Inflammatory macrophage treated with lipopolysaccharide for 1 hour (primary cell): ENCODE data around the gene CRIP3.

Experiments used
- DNase-seq, 2 donors: peaks; one replicate each; pipeline ENCODE4 v3.0.0-alpha.2; 2020 to 2022

The CRIP3 gene

DNA sequence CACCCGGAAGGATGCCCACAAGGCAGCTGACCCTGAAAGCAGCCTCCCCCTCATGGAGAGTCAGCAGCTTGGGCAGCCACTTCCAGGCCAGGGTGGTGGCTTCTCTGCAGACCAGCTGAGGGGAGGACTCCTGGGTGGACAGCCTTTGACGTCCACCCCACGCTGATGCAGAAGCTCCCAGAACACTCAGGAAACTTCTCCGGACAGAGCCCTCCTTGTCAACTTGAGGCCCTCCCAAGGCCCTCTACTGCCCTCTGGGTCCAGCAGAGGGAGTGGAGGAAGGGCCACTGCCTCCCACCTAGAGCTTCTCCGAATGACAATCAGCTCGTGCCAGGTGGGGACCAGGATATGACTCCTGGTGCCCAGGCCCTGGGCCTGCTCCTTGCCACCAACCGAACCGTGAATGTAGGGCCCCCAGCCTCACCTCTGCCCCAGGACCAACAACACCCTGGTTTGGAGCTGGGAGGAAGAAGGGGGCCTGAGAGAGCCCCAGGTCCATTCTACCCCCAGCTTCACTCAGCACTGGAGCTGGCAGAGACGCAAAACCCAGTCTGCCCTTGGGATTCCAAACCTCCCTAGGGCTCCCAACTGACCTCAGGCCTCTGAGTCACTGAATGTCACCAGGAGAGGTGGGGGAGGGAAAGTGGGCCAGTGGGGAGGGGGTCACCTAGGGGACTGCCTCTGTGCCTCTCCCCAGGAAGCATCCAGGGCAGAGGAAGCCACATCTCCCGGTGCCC is 21.5 kb downstream of the CRIP3 start:
- no peak for DNase-seq

DNA sequence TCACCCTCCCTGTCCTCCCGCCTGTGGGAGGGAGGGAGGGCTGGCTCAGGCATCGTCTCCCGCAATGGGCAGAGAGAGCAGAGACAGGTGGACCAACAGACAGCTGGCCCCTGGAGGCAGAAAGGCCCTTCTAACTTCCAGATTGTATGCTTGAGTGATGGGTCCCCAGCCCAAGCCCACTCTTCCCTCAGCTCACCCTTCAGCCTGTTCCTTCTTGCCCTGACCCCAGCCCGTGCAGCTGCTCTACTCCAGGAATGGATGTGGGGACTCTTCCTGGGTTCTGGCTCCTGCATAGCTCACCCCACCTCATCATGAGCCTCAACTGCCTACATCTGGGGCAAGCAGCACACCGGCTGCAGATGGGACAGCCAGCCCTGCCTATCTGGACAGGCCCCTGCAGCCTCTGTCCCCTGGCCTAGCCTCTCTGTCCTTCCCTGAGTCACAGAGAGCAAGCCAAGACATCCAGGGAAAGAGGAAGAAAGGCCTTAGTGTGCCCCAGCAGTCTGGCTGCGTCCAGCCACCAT is 22.1 kb downstream of the CRIP3 start:
- peak in 1 of 2 donors; percentile 14 for DNase-seq

DNA sequence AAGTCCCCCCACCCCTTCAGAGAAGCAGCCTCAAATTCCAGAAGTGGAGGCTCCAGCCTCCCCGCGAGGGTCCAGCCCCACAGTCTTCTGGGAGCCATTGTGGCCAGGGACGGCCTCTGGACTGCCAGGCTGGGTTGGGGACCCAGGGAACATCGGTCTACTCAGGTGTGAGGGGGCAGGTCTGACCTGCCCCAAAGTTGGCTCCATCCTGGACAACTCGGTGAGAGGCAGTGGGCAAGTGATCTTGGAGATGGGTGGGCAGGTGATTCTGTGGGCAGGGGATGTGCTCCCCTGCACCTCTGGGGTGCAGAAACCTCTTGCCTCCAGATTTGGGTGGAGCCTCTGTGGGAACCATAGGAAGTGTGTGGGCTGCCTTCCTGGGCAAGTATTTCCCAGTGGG is 22.8 kb downstream of the CRIP3 start:
- no peak for DNase-seq

GRCh38 chr6:43284991-43285781 is 23.4 kb downstream of the CRIP3 start:
- no peak for DNase-seq

DNA sequence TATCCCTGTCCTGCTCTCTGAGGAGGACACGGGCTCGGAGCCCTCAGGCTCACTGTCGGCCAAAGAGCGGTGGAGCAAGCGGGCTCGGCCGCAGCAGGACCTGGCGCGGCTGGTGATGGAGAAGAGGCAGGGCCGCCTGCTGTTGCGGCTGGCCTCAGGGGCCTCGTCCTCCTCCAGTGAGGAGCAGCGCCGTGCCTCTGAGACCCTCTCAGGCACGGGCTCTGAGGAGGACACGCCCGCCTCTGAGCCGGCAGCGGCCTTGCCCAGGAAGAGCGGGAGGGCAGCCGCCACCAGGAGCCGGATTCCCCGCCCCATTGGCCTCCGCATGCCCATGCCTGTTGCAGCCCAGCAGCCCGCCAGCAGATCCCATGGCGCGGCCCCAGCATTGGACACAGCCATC is 24.7 kb downstream of the CRIP3 start:
- DNase-seq, result no peak

GRCh38 chr6:43283514-43283901 is 25.1 kb downstream of the CRIP3 start:
- DNase-seq, result no peak

DNA sequence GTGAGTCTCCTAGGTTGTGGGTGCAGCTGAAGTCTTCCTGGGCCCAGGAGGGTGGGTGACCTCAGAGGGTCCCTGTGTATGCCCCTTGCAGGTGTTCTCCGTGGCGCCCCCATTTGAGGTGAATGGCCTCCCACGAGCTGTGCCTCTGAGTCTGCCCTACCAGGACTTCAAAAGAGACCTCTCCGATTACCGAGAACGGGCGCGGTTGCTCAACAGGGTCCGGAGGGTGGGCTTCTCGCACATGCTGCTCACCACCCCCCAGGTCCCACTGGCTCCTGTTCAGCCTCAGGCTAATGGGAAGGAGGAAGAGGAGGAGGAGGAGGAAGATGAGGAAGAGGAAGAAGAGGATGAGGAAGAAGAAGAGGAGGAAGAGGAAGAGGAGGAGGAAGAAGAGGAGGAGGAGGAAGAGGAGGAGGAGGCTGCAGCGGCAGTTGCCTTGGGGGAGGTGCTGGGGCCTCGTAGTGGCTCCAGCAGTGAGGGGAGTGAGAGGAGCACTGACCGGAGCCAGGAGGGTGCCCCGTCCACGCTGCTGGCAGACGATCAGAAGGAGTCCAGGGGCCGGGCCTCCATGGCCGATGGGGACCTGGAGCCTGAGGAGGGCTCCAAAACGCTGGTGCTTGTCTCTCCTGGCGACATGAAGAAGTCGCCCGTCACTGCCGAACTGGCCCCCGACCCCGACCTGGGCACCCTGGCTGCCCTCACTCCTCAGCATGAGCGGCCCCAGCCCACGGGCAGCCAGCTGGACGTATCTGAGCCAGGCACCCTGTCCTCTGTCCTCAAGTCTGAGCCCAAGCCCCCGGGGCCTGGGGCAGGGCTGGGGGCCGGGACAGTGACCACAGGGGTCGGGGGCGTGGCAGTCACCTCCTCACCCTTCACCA is 25.8 kb downstream of the CRIP3 start:
- no peak for DNase-seq

DNA sequence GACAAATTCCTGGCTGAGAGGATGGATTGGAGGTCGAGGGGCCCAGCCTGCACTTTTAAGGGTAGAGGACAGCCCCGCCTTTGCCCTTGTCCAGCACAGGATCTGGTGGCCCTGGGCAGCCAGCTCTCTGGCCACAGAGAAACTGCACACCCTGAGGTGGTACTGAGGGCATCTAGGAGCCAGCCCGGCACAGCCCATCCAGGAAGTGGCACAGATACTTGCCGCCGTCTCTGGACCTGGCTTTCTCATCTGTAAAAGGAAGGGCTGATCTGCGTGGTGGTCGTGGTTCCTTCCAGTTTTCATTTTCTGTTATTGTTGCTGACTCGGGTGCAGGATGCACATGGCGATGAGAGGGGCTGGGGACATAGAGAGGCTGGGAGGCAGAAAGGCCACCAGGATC is 26.6 kb downstream of the CRIP3 start:
- no peak for DNase-seq

DNA sequence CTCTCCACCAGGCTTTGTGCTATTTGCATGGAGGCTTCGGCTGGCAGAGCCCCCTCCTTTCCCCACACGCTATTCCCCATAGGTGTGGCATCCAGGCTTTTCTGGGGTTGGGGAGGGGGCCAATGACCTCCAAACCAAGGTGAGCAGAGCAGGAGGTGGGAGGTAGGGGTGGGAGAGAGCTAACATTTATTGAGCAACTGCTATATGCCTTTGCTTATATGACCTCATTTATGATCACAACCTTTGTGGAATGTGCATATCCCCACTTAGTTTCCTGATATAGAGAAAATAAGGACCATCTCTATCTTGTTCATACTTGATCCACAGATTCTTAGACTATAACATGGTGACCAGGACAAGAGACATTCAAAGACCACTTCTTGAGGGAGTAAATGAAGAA is 28.4 kb downstream of the CRIP3 start:
- no peak for DNase-seq

- no peak for DNase-seq
These were observed 30.0 kb downstream of the CRIP3 start for GRCh38 chr6:43278524-43279078.

DNA sequence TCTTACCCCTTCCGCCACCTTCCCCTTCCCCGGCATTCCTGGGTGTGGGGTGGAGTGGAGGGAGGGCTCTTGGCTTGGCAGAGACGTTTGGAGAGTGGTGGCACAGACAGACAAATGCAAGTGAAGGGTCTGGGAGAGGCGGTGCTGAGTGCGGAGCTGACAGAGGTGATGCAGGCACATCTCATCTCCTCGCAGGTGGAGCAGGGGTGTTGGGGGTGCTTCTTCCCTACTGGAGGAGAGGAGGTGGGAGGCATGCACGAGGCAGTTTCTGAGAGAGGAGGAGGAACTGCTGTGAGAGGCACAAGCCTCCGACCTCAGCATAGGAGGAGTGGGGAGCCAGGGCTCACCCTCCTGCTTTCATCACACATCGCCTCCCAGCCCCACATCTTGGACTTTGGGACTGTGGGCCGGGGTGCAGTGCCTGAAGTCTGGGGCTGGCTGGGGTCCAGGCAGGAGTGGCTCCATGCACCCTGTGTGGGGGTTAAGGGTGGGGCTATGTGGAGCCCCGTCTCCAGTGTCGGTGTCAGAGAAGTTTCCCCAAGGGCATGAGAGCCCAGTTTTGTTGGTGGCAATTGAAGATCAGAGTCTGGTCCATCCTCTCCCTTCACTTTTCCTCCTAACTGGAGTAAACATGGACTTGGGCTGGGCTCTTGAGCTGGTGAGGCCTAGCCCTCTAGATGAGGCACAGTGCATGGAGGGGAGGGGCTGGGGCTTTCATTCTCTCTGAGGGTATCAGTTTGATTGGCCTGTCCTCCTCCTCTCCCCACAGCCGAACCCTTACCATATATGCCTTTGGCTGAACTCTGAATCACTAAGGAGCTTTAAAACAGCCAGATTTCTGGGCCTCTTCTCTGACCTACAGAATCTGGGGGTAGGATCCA is 30.7 kb downstream of the CRIP3 start:
- no peak for DNase-seq

- no peak for DNase-seq
These were observed 31.4 kb downstream of the CRIP3 start for GRCh38 chr6:43277306-43277642.

- no peak for DNase-seq
These were observed 31.9 kb downstream of the CRIP3 start for GRCh38 chr6:43276577-43277305.

- peak in 1 of 2 donors; percentile 5 for DNase-seq
These were observed 32.6 kb downstream of the CRIP3 start for GRCh38 chr6:43275801-43276576.

- DNase-seq, result peak in 1 of 2 donors; percentile 11
These were observed 33.6 kb downstream of the CRIP3 start for GRCh38 chr6:43274916-43275597.

GRCh38 chr6:43274127-43274915 is 34.3 kb downstream of the CRIP3 start:
- no peak for DNase-seq

DNA sequence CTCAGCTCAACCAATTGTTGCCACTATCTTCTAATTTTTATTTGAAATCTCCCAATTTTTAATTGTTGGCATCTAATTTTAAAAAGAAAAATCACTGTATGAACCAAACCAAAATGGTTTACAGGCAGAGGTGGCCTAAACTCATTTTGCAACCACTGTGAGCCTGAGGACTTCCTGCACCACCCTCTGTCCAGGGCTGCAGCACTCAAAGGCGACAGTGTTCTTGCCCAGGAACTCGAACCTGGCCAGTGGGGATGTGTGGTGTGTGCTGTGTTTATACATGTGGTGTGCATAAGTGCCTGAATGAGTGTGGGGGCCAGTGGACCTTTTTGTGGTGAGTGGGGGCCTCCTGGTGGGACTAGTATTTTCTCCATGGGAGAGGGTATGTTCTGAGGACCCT is 34.9 kb downstream of the CRIP3 start:
- no peak for DNase-seq

DNA sequence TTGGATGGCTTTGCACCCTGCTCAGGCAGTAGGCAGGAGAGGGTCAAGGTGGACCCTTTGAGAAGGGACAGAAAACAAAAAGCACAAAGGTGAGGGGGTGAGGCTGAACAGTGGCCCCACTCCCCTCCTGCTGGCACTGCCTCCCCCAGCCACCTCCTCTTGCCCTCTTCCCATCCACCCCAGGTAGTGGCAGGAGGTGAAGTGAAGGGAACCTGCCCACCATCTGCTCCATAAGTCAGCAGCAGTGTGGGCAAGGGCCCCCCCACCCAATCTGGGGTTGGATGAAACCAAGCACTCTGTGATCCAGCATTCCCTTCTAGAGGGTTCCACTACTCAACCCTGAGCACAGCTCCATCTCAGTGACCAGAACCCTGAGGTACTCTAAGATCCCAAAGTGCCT is 36.7 kb downstream of the CRIP3 start:
- DNase-seq, result no peak
